Endothelial cell (in vitro differentiated cells): ENCODE results near the gene EBI3. TPM values are rescaled to one million over a fixed set of nuclear protein-coding genes. Genes with fewer than 3 reads are reported as not detected.
"Not testable (repeated sequence)": the region's sequence is repeated elsewhere in the genome, so short reads cannot be mapped to it uniquely, and the experiment has no call there.

ENCODE experiments used
- DNase-seq: peaks from one replicate; pipeline ENCODE4 v3.0.0; 2021; ENCODE audit warnings: low spot score
- H3K27ac Mint-ChIP-seq: one replicate; pipeline ENCODE4 v1.8.0; 2021; ENCODE audit warnings: mixed read lengths, inconsistent platforms; ENCODE audit not compliant: unreplicated experiment
- H3K27me3 Mint-ChIP-seq: one replicate; pipeline ENCODE4 v1.8.0; 2021; ENCODE audit warnings: mild to moderate bottlenecking, moderate library complexity, mixed read lengths, inconsistent platforms; ENCODE audit not compliant: unreplicated experiment
- H3K36me3 Mint-ChIP-seq: one replicate; pipeline ENCODE4 v1.8.0; 2021; ENCODE audit warnings: mild to moderate bottlenecking, low read depth, mixed read lengths, inconsistent platforms; ENCODE audit not compliant: unreplicated experiment
- H3K4me1 Mint-ChIP-seq: one replicate; pipeline ENCODE4 v1.8.0; 2021; ENCODE audit warnings: mild to moderate bottlenecking, mixed read lengths, inconsistent platforms; ENCODE audit not compliant: unreplicated experiment
- H3K4me3 Mint-ChIP-seq: one replicate; pipeline ENCODE4 v1.8.0; 2021; ENCODE audit warnings: mild to moderate bottlenecking, mixed read lengths, inconsistent platforms; ENCODE audit not compliant: unreplicated experiment
- H3K9me3 Mint-ChIP-seq: one replicate; pipeline ENCODE4 v1.8.0; 2021; ENCODE audit warnings: mixed read lengths, inconsistent platforms; ENCODE audit not compliant: unreplicated experiment
- total RNA-seq: library from RNA; stranded (reverse); fragmentation: NEBNext Ultra II Directional; extraction: Animal tissue kit (Norgen Biotek cat#: 25700); gene quantifications from one replicate; pipeline ENCODE4 v1.2.1, GENCODE V29; 2021; ENCODE audit not compliant: unreplicated experiment
- TF ChIP-seq, protein P1 (sequence below): fragments of 200-600 bp; sonication (generic); IDR thresholded peaks from one replicate; pipeline ENCODE4 v1.5.0; 2021; ENCODE audit warnings: antibody characterized with exemption; ENCODE audit not compliant: unreplicated experiment

Gene EBI3
- total RNA-seq, 1 donor from 2014 or later = 9.7 TPM

DNA sequence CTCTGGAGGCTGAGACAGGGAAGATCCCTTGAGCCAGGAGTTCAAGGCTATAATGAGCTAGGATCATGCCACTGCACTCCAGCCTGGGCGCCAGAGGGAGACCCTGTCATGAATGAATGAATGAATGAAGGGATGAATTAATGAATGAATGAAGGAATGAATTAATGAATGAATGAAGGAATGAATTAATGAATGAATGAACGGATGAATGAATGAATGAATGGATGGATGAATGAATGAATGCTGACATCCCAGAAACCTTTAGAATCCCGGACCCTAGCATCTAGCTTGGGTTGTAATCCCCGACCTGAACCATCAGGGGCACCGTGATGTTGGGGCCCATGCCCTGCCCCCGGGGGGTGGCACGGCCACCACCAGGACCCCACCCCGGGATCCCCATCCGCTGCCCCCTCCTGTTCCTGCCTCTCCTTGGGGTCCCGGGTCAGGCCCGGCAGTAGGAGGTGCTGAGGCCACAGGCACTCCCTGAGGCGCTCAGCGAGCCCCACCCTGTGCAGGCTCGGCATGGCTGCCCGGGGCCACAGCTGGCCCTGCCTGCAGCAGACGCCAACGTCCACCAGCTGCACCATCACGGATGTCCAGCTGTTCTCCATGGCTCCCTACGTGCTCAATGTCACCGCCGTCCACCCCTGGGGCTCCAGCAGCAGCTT, 3.4 kb downstream of the EBI3 start:
- Mint-ChIP-seq H3K27me3 (peaks cover 11% of the 10 kb centered on the region), H3K27ac (no peak overlapping the region), H3K4me1 (peaks cover 2% of the 10 kb centered on the region), H3K9me3 (no peaks in the 10 kb centered on the region), H3K4me3 (no peak overlapping the region), H3K36me3 (no peaks in the 10 kb centered on the region)
- no peak for DNase-seq
- TF ChIP-seq, protein P1, sequence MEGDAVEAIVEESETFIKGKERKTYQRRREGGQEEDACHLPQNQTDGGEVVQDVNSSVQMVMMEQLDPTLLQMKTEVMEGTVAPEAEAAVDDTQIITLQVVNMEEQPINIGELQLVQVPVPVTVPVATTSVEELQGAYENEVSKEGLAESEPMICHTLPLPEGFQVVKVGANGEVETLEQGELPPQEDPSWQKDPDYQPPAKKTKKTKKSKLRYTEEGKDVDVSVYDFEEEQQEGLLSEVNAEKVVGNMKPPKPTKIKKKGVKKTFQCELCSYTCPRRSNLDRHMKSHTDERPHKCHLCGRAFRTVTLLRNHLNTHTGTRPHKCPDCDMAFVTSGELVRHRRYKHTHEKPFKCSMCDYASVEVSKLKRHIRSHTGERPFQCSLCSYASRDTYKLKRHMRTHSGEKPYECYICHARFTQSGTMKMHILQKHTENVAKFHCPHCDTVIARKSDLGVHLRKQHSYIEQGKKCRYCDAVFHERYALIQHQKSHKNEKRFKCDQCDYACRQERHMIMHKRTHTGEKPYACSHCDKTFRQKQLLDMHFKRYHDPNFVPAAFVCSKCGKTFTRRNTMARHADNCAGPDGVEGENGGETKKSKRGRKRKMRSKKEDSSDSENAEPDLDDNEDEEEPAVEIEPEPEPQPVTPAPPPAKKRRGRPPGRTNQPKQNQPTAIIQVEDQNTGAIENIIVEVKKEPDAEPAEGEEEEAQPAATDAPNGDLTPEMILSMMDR = no peak

DNA sequence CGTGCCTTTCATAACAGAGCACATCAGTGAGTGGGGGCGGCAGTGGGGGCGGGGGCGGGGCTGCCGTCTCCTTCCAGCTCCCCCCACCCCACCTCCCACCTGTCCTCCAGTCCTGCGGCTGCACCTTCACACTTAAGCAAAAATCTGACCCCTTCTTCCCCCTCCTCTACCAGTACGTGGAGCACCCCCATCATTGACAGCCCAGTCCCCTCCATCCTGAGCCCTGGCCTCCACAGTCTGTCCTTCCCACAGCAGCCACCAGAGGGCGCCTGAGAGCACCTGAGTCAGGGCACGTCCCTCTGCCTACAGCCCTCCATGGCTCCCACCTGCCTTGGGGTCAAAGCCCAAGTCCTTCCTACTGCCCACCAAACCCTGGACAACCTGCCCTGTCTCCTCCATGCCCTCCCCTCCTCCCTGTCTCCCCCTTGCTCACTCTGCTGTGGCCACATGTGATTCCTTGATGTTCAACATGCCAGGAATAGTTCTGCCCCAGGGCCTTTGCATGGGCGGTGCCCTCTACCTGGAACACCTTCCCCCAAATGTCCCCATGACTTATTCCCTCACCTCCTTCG, 4.0 kb downstream of the EBI3 start:
- peak overlapping the region; percentile 47 for H3K4me3 Mint-ChIP-seq
- H3K9me3 Mint-ChIP-seq = no peaks in the 10 kb centered on the region
- TF ChIP-seq, protein P1 = peak; percentile 73
- DNase-seq = peak; percentile 71
- H3K27ac Mint-ChIP-seq = no peak overlapping the region
- peaks cover 11% of the 10 kb centered on the region for H3K27me3 Mint-ChIP-seq
- H3K36me3 Mint-ChIP-seq = no peaks in the 10 kb centered on the region
- peaks cover 2% of the 10 kb centered on the region for H3K4me1 Mint-ChIP-seq

DNA sequence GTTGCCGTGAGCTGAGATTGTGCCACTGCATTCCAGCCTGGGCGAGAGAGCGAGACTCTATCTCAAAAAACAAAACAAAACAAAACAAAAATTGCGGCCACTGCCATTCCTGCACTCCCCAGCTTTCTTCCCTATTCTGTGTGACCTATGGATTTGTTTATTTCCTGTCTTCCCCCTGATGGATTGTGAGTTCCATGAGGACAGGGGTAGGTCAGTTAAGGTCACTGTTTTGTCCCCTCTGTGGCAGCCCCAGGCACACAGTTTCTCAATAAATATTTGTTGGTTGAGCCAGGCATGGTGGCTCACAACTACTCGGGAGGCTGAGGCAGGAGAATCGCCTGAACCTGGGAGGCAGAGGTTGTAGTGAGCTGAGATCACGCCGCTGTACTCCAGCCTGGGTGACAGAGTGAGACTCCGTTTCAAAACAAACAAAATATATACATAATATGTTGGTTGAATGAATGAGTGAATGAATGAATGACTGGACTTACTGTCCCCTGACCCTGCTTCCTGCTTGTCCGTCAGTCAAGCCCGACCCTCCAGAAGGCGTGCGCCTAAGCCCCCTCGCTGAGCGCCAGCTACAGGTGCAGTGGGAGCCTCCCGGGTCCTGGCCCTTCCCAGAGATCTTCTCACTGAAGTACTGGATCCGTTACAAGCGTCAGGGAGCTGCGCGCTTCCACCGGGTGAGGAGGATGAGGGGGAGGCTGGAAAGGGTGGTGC, 5.0 kb downstream of the EBI3 start:
- Mint-ChIP-seq H3K27ac (no peak overlapping the region), H3K4me3 (no peak overlapping the region), H3K36me3 (no peaks in the 10 kb centered on the region), H3K4me1 (peaks cover 2% of the 10 kb centered on the region), H3K9me3 (no peaks in the 10 kb centered on the region), H3K27me3 (peaks cover 11% of the 10 kb centered on the region)
- TF ChIP-seq, protein P1 = no peak
- no peak for DNase-seq

DNA sequence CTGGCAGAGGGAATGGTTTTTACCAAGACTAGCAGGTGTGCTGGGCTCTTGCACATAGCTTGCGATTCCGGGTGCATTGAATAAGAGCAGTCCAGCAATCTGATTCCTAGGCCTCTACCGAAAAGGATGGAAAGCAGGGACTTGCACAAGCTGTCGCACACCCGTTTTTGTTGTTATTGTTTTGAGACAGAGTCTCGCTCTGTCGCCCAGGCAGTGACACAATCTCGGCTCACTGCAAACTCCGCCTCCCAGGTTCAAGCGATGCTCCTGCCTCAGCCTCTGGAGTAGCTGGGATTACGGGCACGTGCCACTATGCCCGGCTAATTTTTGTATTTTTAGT, 5.5 kb downstream of the EBI3 start:
- H3K36me3 Mint-ChIP-seq = no peaks in the 10 kb centered on the region
- DNase-seq = no peak
- H3K9me3 Mint-ChIP-seq = no peaks in the 10 kb centered on the region
- TF ChIP-seq, protein P1 = no peak
- peaks cover 2% of the 10 kb centered on the region for H3K4me1 Mint-ChIP-seq
- H3K27me3 Mint-ChIP-seq = peaks cover 9% of the 10 kb centered on the region
- no peak overlapping the region for H3K27ac Mint-ChIP-seq
- no peak overlapping the region for H3K4me3 Mint-ChIP-seq

DNA sequence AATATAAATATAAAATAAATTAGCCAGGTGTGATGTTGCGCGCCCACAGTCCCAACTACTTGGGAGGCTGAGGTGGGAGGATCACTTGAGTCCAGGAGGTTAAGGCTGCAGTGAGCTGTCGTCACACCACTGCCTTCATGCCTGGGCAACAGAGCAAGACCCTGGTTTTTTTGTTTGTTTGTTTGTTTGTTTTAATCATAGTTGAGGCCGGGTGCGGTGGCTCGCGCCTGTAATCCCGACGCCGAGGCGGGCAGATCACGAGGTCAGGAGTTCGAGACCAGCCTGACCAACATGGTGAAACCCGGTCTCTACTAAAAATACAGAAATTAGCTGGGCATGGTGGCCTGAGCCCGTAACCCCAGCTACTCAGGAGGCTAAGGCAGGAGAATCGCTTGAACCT, 8.2 kb downstream of the EBI3 start:
- H3K9me3 Mint-ChIP-seq, H3K27ac Mint-ChIP-seq, H3K4me1 Mint-ChIP-seq, H3K4me3 Mint-ChIP-seq, H3K36me3 Mint-ChIP-seq, H3K27me3 Mint-ChIP-seq, DNase-seq: not testable (repeated sequence)
